ENCODE data around the gene NCK2.

- TF ChIP-seq POLR2A (IDR thresholded peaks at IDR 0.05; ENCODE audit: low read depth, low read length) (no peak), SPI1 (IDR thresholded peaks at IDR 0.05; ENCODE audit: low read depth, low read length) (no peak), POLR2AphosphoS5 (IDR thresholded peaks at IDR 0.05; ENCODE audit: low read depth, low read length) (no peak)
Observed at GRCh38 chr2:105766300-105766866, 21.7 kb downstream of the NCK2 start.

Measured in GM12891 (cell line).